Stimulated activated CD4-positive, alpha-beta T cell treated with anti-CD3 and anti-CD28 coated beads, Interleukin-12 subunit alpha, Interleukin-12 subunit beta, amount 100 ng/mL, for 48 hours (primary cell): ENCODE measurements around the gene TBRG4.

Source experiments
- DNase-seq, 3 donors: peaks; one replicate each; pipeline ENCODE4 v3.0.0-alpha.2; 2020; ENCODE audit warnings: low read depth in 2 of 3, low spot score in 1 of 3

TBRG4 gene

DNA sequence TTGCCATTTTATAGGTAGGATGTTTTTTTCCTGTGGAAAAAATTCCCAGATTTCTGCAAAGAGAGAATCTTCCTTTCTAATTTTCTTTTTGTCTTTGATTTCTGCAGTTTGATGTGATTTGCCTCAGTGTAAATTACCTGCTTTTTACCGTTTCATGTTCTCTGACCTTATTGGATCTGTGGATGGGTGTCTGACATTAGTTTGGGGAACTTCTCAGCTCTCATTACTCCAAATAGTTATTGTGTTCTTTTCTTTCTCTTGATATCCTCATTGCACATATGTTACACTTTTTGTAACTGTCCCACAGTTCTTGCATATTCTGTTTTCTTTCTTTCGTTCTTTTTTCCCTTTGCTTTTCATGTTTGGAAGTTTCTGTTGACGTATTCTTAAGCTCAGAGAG lies 51.2 kb downstream of the TBRG4 start:
- no peak for DNase-seq

DNA sequence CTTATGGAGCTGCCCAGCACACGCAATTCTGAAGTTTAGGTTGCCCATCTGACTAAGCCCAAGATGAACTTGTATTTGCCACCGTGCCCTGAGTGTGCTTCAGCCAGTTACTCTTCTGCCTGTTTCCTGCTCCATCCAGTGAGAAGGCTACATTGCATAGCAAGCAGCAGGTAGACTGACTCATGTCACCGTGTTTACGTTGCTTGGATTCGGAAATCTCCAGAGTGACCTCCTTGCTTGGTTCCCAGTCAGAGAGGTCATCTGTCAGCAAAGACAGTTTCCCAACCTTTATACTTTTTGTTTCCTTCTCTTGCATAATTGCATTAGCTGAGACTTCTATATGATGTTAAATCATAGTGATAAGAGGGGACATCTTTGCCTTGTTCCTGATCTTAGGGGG lies 53.6 kb downstream of the TBRG4 start:
- DNase-seq = no peak

DNA sequence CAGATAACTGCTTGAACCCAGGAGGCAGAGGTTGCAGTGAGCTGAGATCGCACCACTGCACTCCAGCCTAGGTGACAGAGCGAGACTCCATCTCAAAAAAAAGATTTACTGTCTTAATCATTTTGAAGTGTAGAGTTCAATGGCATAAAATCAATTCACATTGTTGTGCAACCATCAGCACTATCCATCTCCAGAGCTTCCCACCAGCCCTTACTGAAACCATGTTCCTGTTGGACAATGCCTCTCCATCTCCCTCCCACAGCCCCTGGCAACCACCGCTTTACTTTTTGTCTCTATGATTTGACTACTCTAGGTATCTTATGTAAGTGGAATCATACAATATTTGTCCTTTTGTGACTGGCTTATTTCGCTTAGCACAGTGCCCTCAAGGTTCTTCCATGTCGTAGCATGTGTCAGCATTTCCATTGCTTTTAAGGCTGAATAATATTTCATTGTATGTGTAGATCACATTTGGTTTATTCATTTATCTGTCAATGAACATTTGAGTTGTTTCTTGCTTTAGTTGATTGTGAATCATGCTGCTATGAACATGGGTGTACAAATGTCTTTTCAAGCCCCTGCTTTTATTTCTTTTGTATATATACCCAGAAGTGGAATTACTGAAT lies 55.8 kb downstream of the TBRG4 start:
- DNase-seq = no peak

DNA sequence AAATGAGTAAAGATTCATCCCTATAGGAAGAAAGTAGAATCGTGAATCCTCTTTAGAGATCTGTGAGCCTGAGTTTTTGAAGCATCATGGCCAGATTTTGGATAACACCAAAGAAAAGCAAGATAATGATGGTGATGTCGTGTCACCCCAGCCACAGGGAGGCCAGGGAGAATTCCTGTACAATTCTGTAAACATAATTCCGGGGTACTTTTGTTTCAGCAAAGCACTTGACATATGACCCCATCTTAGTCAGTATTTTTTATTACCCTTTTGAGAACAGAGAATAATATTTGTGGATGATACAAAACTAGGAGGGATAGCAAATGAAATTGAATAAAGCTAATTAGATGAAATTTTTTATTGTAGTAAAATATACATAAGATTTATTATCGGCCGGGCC lies 56.5 kb downstream of the TBRG4 start:
- no peak for DNase-seq

GRCh38 chr7:45054442-45054841 lies 57.1 kb downstream of the TBRG4 start:
- no peak for DNase-seq

DNA sequence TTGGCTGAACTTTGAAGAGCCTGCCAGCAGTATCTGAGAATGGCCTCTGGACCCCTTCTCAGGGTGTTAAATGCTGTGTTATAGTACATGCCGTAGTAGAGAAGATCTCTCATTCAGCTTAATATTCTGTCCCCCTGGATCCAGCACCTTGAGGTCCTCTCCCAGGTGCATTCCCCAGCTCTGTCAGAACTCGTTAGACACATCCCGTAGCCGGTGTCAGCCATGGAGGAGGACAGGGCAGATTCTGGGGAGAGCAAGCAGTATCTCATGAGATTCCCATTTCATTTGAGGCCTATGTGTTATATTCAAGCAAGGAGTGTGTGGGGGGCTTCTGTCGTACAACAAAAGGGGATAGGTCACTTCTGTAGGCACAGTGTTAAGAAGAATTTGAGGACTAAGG lies 57.6 kb downstream of the TBRG4 start:
- no peak for DNase-seq

- no peak for DNase-seq
These were observed 58.1 kb downstream of the TBRG4 start for GRCh38 chr7:45053401-45053800.

- DNase-seq = no peak
These were observed 59.5 kb downstream of the TBRG4 start for GRCh38 chr7:45052011-45052410.

- no peak for DNase-seq
These were observed 61.3 kb downstream of the TBRG4 start for GRCh38 chr7:45050198-45050597.
